Measurements from ENCODE around the gene TRAPPC12. TPM values are rescaled to one million over a fixed set of nuclear protein-coding genes. Genes with fewer than 3 reads are reported as not detected.

Gene TRAPPC12
- total RNA-seq = 52.3 and 68.3 TPM in 2 replicates

GRCh38 chr2:3379647-3380534, at the start of gene TRAPPC12:
Gene TRAPPC12 (plus strand): TSS chr2:3379694. CDS start chr2:3387624, 7,930 bp downstream.

GRCh38 chr2:3377612-3378432, 1.7 kb upstream of the TRAPPC12 start, which contains the start of gene EIPR1:
Gene EIPR1 (minus strand): TSS chr2:3377818. CDS start chr2:3377689, 129 bp downstream.

GRCh38 chr2:3519255-3520205, 140.0 kb downstream of the TRAPPC12 start, which contains the start of gene ADI1:
Gene ADI1 (minus strand): TSS chr2:3519531. CDS start chr2:3519487, 44 bp downstream.

Other genes with a start within 250 kb of the TRAPPC12 start
- gene EIPR1, start 1.9 kb upstream of the TRAPPC12 start, total RNA-seq = 23.4 and 28.4 TPM in 2 replicates
- gene ADI1, start 139.8 kb downstream of the TRAPPC12 start, total RNA-seq = 36.9 and 39.7 TPM in 2 replicates
- 33.2 and 38.4 TPM in 2 replicates for gene RNASEH1, start 178.6 kb downstream of the TRAPPC12 start, total RNA-seq
- 1,395 and 1,847 TPM in 2 replicates for gene RPS7, start 195.6 kb downstream of the TRAPPC12 start, total RNA-seq
- gene COLEC11, start 215.4 kb downstream of the TRAPPC12 start, total RNA-seq = 0.57 and 1.4 TPM in 2 replicates

All from smooth muscle cell of bladder (primary cell).